Left hindlimb (tissue), 1 donor: ENCODE results near the gene STX1B.

Experiments
- DNase-seq: peaks from one replicate; pipeline ENCODE4 v3.0.0-alpha.2; 2018

STX1B gene

GRCh38 chr16:30974348-30974747 is 36.1 kb downstream of the STX1B start:
- no peak for DNase-seq

- no peak for DNase-seq
Measured at GRCh38 chr16:30972872-30973271, 37.6 kb downstream of the STX1B start.

GRCh38 chr16:30971298-30971697 is 39.1 kb downstream of the STX1B start:
- DNase-seq: no peak

- DNase-seq: no peak
Measured at GRCh38 chr16:30969246-30969842, 41.1 kb downstream of the STX1B start.

GRCh38 chr16:30967795-30968194 is 42.6 kb downstream of the STX1B start:
- no peak for DNase-seq

- DNase-seq: no peak
Measured at GRCh38 chr16:30966033-30966619, 44.3 kb downstream of the STX1B start.

GRCh38 chr16:30965436-30965835 is 45.0 kb downstream of the STX1B start:
- DNase-seq: no peak

GRCh38 chr16:30964574-30965226 is 45.7 kb downstream of the STX1B start:
- DNase-seq: no peak

GRCh38 chr16:30963925-30964511 is 46.4 kb downstream of the STX1B start:
- DNase-seq: no peak

- DNase-seq: no peak
Measured at GRCh38 chr16:30961384-30961783, 49.1 kb downstream of the STX1B start.

GRCh38 chr16:30958175-30959079 is 52.0 kb downstream of the STX1B start:
- DNase-seq: peak; percentile 80

- peak; percentile 97 for DNase-seq
Measured at GRCh38 chr16:30957456-30958174, 52.8 kb downstream of the STX1B start, which contains the start of gene SETD1A. TSS of gene SETD1A (plus strand) at chr16:30957754. CDS start at chr16:30958732, 978 bp downstream.

GRCh38 chr16:30956601-30957455 is 53.6 kb downstream of the STX1B start:
- peak; percentile 90 for DNase-seq

- no peak for DNase-seq
Measured at GRCh38 chr16:30954993-30955392, 55.4 kb downstream of the STX1B start.

- DNase-seq: peak; percentile 78
Measured at GRCh38 chr16:30953511-30954124, 56.8 kb downstream of the STX1B start.

GRCh38 chr16:30953111-30953510 is 57.3 kb downstream of the STX1B start:
- no peak for DNase-seq

- no peak for DNase-seq
Measured at GRCh38 chr16:30951750-30952149, 58.7 kb downstream of the STX1B start.

- DNase-seq: no peak
Measured at GRCh38 chr16:30951193-30951592, 59.2 kb downstream of the STX1B start.

GRCh38 chr16:30950516-30951065 is 59.8 kb downstream of the STX1B start:
- DNase-seq: no peak
